OCI-LY7 (cell line): ENCODE results near the gene ZNF415.

Source experiments
- CTCF ChIP-seq: fragments of 200-600 bp; sonication (generic); conservative IDR thresholded peaks from 2 replicates; pipeline ENCODE4 v1.5.1; 2014; ENCODE audit warnings: mild to moderate bottlenecking, antibody characterized with exemption, low read length, moderate library complexity, mixed read lengths
- EZH2phosphoT487 ChIP-seq: fragments of 200-600 bp; sonication (generic); IDR thresholded peaks from 2 replicates; pipeline ENCODE4 v1.6.1; 2018; ENCODE audit warnings: low read depth, borderline replicate concordance, mild to moderate bottlenecking, mixed run types, antibody characterized with exemption, low read length, moderate library complexity, mixed read lengths

GRCh38 chr19:53157626-53158025 lies 24.9 kb upstream of the ZNF415 start:
- no peak for TF ChIP-seq CTCF
- TF ChIP-seq EZH2phosphoT487, result no peak
